ENCODE measurements around the gene CCDC12.
"Not testable (repeated sequence)": the region's sequence is repeated elsewhere in the genome, so short reads cannot be mapped to it uniquely, and the experiment has no call there.

- TF ChIP-seq POLR2AphosphoS5 (IDR thresholded peaks at IDR 0.05; ENCODE audit: borderline replicate concordance, low read depth, low read length); EZH2 (IDR thresholded peaks at IDR 0.05): not testable (repeated sequence)
Measured at GRCh38 chr3:46964038-46964590, 12.4 kb downstream of the CCDC12 start.

Measured in SK-N-MC (cell line).